ENCODE measurements around the gene VPS9D1.
"Not testable (repeated sequence)": the region's sequence is repeated elsewhere in the genome, so short reads cannot be mapped to it uniquely, and the experiment has no call there.

The VPS9D1 gene

DNA sequence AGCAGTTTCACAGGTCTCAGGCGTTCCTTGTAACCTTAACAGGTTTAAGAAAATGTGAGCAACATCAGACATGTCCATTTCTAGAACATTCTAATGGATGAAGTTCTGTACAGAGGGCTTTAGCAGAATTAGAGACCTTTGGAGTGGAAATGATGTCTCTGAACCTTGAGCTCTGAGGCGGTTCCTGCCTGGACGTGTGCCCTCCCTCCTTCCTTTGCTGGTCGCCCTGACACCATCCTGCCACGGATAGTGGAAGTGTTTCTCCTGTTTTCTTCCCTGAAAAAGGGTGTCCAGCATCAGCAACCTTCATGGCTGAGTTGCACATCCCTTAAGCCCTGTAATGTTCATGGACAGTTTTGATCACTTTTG is 51.9 kb downstream of the VPS9D1 start:
- Histone ChIP-seq H3K27me3 (replicated peaks; ENCODE audit: control insufficient read depth, insufficient read depth, low read length) (no peaks in the 10 kb centered on the region), H3K4me1 (ENCODE audit: control insufficient read depth, insufficient read depth, low read length) (peaks cover 11% of the 10 kb centered on the region), H3K4me3 (ENCODE audit: low read length) (no peak overlapping the region), H3K9ac (ENCODE audit: low read length) (no peak overlapping the region), H3K9me3 (ENCODE audit: control insufficient read depth, low read length) (no peaks in the 10 kb centered on the region), H3K36me3 (ENCODE audit: control insufficient read depth, insufficient read depth, low read length, severe bottlenecking) (no peaks in the 10 kb centered on the region)
- DNase-seq (ENCODE audit: low read depth) = no peak

DNA sequence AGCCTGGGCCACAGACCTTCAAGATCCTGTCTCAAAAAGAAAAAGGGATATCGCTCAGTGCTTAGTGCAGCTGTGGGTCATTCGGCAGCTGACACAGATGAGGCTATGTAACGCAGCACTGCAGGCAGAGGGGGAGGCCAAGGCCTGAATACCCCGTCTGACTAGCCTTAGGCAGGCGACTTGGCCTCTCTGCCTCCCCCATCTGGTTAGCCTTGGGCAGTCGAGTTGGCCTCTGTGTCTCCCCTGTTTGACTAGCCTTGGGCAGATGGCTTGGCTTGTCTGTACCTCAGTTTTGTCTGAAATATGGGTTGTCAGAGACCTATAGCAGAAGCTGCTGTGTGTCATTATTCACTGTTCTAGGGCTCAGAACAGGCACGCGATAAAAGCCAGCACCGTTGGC is 53.1 kb downstream of the VPS9D1 start:
- no peaks in the 10 kb centered on the region for H3K36me3 ChIP-seq (ENCODE audit: control insufficient read depth, insufficient read depth, low read length, severe bottlenecking)
- DNase-seq (ENCODE audit: low read depth) = no peak
- H3K4me3 ChIP-seq (ENCODE audit: low read length) = no peak overlapping the region
- no peaks in the 10 kb centered on the region for H3K9me3 ChIP-seq (ENCODE audit: control insufficient read depth, low read length)
- no peak overlapping the region for H3K9ac ChIP-seq (ENCODE audit: low read length)
- no peaks in the 10 kb centered on the region for H3K27me3 ChIP-seq (replicated peaks; ENCODE audit: control insufficient read depth, insufficient read depth, low read length)
- peaks cover 11% of the 10 kb centered on the region for H3K4me1 ChIP-seq (ENCODE audit: control insufficient read depth, insufficient read depth, low read length)

GRCh38 chr16:89667000-89667399 is 53.7 kb downstream of the VPS9D1 start:
- not testable (repeated sequence) for H3K27me3 ChIP-seq (replicated peaks; ENCODE audit: control insufficient read depth, insufficient read depth, low read length); DNase-seq (ENCODE audit: low read depth); H3K36me3 ChIP-seq (ENCODE audit: control insufficient read depth, insufficient read depth, low read length, severe bottlenecking)

GRCh38 chr16:89664238-89664637 is 56.5 kb downstream of the VPS9D1 start:
- H3K9me3 ChIP-seq (ENCODE audit: control insufficient read depth, low read length); H3K27me3 ChIP-seq (replicated peaks; ENCODE audit: control insufficient read depth, insufficient read depth, low read length); H3K4me3 ChIP-seq (ENCODE audit: low read length); H3K9ac ChIP-seq (ENCODE audit: low read length); H3K36me3 ChIP-seq (ENCODE audit: control insufficient read depth, insufficient read depth, low read length, severe bottlenecking); H3K4me1 ChIP-seq (ENCODE audit: control insufficient read depth, insufficient read depth, low read length); DNase-seq (ENCODE audit: low read depth): not testable (repeated sequence)

More at GRCh38 chr16:89667000-89667399, 53.7 kb downstream of the VPS9D1 start:
- peaks cover 11% of the 10 kb centered on the region for H3K4me1 ChIP-seq (ENCODE audit: control insufficient read depth, insufficient read depth, low read length)
- H3K9me3 ChIP-seq (ENCODE audit: control insufficient read depth, low read length); H3K4me3 ChIP-seq (ENCODE audit: low read length); H3K9ac ChIP-seq (ENCODE audit: low read length): not testable (repeated sequence)

GRCh38 chr16:89661215-89661614 is 59.5 kb downstream of the VPS9D1 start:
- Histone ChIP-seq H3K36me3 (ENCODE audit: control insufficient read depth, insufficient read depth, low read length, severe bottlenecking) (peaks cover 6% of the 10 kb centered on the region), H3K4me1 (ENCODE audit: control insufficient read depth, insufficient read depth, low read length) (peaks cover 13% of the 10 kb centered on the region)
- no peak for DNase-seq (ENCODE audit: low read depth)

DNA sequence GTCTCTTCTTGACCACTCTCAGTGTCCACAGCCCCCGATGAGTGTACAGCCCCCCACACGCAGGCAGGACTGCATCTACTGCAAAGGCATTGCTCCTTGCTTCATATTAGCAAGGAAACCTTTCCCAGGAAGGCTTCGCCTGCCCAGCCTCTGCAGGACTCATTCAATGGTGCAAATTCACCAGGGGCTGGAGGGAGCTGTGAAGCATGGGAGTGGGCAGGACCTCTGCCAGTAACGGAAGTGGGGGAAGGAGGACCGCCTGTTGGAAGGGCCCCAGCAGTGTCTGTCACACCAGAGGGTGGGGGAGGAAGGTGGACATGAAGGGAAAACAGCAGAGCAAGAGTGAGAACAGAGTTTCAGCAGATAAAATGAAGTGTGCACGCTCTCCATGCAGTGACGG is 60.6 kb downstream of the VPS9D1 start:
- Histone ChIP-seq H3K9me3 (ENCODE audit: control insufficient read depth, low read length) (no peaks in the 10 kb centered on the region), H3K9ac (ENCODE audit: low read length) (no peak overlapping the region), H3K4me1 (ENCODE audit: control insufficient read depth, insufficient read depth, low read length) (peaks cover 13% of the 10 kb centered on the region), H3K4me3 (ENCODE audit: low read length) (no peak overlapping the region), H3K36me3 (ENCODE audit: control insufficient read depth, insufficient read depth, low read length, severe bottlenecking) (peaks cover 6% of the 10 kb centered on the region), H3K27me3 (replicated peaks; ENCODE audit: control insufficient read depth, insufficient read depth, low read length) (no peaks in the 10 kb centered on the region)
- DNase-seq (ENCODE audit: low read depth) = no peak

More at GRCh38 chr16:89661215-89661614, 59.5 kb downstream of the VPS9D1 start:
- Histone ChIP-seq H3K9ac (ENCODE audit: low read length) (no peak overlapping the region), H3K4me3 (ENCODE audit: low read length) (no peak overlapping the region), H3K9me3 (ENCODE audit: control insufficient read depth, low read length) (no peaks in the 10 kb centered on the region), H3K27me3 (replicated peaks; ENCODE audit: control insufficient read depth, insufficient read depth, low read length) (no peaks in the 10 kb centered on the region)

- DNase-seq (ENCODE audit: low read depth) = peak; percentile 57
- Histone ChIP-seq H3K27me3 (replicated peaks; ENCODE audit: control insufficient read depth, insufficient read depth, low read length) (no peaks in the 10 kb centered on the region), H3K9me3 (ENCODE audit: control insufficient read depth, low read length) (no peaks in the 10 kb centered on the region), H3K9ac (ENCODE audit: low read length) (peak overlapping the region; percentile 96), H3K4me1 (ENCODE audit: control insufficient read depth, insufficient read depth, low read length) (peaks cover 13% of the 10 kb centered on the region), H3K4me3 (ENCODE audit: low read length) (peak overlapping the region; percentile 99), H3K36me3 (ENCODE audit: control insufficient read depth, insufficient read depth, low read length, severe bottlenecking) (peaks cover 6% of the 10 kb centered on the region)
Measured at GRCh38 chr16:89658221-89658879, 62.3 kb downstream of the VPS9D1 start.

DNA sequence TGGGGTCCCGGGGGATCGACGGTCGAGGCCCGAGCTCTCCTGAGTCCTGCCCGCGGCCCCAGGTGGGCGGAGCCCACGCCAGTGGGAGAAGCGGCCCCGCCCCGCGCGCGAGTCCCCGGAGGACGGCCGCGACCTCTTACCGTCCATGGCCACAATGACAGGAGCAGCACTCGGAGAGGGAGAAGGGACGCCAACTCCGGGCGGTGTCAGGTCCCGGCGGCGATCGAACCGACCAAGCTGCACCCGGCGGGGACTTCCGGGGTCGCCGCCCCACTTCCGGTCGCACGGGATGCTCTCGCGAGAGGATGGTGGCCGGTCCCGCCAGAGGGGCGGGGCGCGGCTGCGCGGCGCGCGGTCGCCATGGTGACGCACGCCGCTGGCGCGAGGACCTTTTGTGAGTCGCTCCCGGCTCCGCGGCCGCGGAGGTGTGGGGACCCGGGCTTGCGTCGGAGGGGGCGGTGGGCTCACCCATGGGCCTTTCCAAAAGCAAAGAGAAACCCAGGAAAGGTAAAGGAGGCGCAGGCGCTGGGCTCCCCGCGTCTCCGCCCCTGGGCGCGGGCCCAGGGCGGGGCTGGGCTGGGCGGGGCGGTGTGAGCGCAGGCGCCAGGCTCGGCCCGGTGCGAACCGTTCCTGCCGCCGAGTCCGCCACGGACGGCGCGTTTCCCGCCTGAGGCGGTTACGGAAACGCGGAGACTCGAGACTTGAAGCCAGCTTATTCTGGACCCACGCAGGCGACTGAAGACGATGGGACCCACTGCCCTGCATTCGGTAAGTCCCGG is 63.1 kb downstream of the VPS9D1 start, which contains the start of the genes CHMP1A and SPATA33:
CHMP1A (minus strand) TSS at position 267 of the 779 bp plus-strand sequence; CDS start at position 147, 120 bp downstream.
SPATA33 (plus strand) TSS at position 395 of the 779 bp plus-strand sequence; CDS start at position 471, 76 bp downstream.
- no peaks in the 10 kb centered on the region for H3K9me3 ChIP-seq (ENCODE audit: control insufficient read depth, low read length)
- peak; percentile 94 for DNase-seq (ENCODE audit: low read depth)
- peaks cover 6% of the 10 kb centered on the region for H3K36me3 ChIP-seq (ENCODE audit: control insufficient read depth, insufficient read depth, low read length, severe bottlenecking)
- peaks cover 13% of the 10 kb centered on the region for H3K4me1 ChIP-seq (ENCODE audit: control insufficient read depth, insufficient read depth, low read length)
- peak within 1 kb of the TSS; percentile 96 for H3K9ac ChIP-seq (ENCODE audit: low read length)
- peak within 1 kb of the TSS; percentile 99 for H3K4me3 ChIP-seq (ENCODE audit: low read length)
- no peaks in the 10 kb centered on the region for H3K27me3 ChIP-seq (replicated peaks; ENCODE audit: control insufficient read depth, insufficient read depth, low read length)

All from adipocyte (in vitro differentiated cells).